Measurements from ENCODE around the gene SLC7A10. TPM values are rescaled to one million over a fixed set of nuclear protein-coding genes. Genes with fewer than 3 reads are reported as not detected.

The SLC7A10 gene
- total RNA-seq, 2 experiments from 2014 or later: not detected

- POLR2A ChIA-PET: interaction anchor here (0.6 kb wide), 1 partner anchor 226 kb away, joined by 7 read pairs; no protein-coding TSS in a partner anchor
- CTCF ChIA-PET: no interaction called here
Observed at GRCh38 chr19:33257828-33258227, 32.2 kb upstream of the SLC7A10 start.

DNA sequence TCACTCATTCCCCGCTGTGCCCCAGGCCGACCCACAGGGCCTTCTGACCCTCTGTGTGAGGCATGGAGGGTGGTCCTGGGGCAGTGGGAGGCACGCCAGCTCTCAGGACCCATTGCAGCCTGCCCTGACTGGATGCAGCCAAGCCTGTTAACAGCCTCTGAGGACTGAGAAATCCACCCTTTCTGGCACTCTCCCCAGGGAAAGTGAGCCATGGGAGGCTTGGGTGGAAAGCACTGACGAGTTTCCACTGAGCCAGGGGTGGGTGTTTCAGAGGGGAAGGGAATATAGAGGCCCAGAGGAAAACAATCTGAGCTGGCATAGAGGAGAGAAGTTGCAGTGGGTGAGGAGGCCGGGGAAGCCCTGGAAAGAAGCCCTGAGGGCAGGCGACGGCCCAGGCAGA, 30.6 kb upstream of the SLC7A10 start:
- POLR2A ChIA-PET: no interaction called here
- CTCF ChIA-PET: no interaction called here

GRCh38 chr19:33255781-33256180, 30.1 kb upstream of the SLC7A10 start:
- ChIA-PET CTCF (interaction anchor here (0.9 to 1.0 kb wide), 2 partner anchors 9 to 56 kb away, joined by 3 read pairs; no protein-coding TSS in a partner anchor), POLR2A (interaction anchor here (0.6 kb wide), 1 partner anchor 78 kb away, joined by 3 read pairs; no protein-coding TSS in a partner anchor)

DNA sequence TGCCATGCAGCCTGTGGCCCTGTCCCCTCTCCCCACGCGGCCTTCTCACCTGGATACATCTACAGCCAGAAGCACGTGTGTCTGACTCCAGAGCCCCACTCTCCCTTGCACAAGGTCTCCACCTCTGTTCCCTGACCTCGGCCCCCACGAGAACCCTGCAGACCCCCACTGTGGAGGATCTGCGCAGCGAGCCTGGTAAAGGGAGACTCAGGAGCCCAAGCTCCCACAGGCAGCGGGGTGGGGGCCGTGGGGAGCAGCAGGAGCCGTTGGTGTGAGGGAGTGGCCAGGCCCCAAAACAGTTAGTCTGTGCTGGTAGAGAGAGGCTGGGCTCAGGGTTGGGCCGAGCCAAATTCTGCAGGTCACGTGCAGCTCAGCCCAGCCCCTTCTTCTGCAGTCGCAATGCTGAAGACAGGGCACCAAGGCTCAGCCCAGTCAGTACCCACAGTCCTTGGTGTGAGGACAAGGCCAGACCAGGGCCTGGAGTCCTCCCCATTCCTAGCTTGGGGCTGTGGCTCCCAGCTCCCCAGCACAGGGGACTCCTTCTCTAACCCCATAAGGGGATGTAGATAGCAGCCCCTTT, 28.7 kb upstream of the SLC7A10 start:
- POLR2A ChIA-PET: no interaction called here
- CTCF ChIA-PET: interaction anchor here (1.5 kb wide), 1 partner anchor 152 kb away, joined by 5 read pairs; no protein-coding TSS in a partner anchor

DNA sequence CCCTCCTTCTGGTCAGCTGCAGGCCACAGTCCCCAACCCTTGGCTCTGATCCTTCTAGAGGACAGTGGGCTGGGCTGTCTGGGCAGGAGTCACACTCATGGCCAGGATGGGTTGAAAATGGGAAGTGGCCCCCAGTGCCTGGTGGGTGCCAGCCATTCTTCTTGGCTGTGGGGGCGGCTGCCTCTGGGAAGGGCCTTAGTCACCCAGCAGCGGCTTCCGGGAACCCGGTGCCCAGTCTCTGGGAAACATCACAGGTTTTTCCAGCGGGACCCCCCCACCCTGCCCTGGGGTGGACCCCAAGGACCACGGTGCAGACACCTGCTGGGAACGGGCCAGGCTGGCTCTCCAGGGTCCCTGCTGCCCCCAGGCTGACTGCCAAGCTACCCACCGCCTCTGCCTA, 27.3 kb upstream of the SLC7A10 start:
- ChIA-PET CTCF (no interaction called here), POLR2A (no interaction called here)

- ChIA-PET CTCF (no interaction called here), POLR2A (no interaction called here)
Observed at GRCh38 chr19:33252418-33252962, 26.8 kb upstream of the SLC7A10 start.

- ChIA-PET POLR2A (no interaction called here), CTCF (no interaction called here)
Observed at GRCh38 chr19:33251526-33252090, 26.0 kb upstream of the SLC7A10 start.

GRCh38 chr19:33251076-33251475, 25.4 kb upstream of the SLC7A10 start:
- ChIA-PET CTCF (no interaction called here), POLR2A (no interaction called here)

- ChIA-PET CTCF (no interaction called here), POLR2A (no interaction called here)
Observed at GRCh38 chr19:33250500-33250899, 24.9 kb upstream of the SLC7A10 start.

DNA sequence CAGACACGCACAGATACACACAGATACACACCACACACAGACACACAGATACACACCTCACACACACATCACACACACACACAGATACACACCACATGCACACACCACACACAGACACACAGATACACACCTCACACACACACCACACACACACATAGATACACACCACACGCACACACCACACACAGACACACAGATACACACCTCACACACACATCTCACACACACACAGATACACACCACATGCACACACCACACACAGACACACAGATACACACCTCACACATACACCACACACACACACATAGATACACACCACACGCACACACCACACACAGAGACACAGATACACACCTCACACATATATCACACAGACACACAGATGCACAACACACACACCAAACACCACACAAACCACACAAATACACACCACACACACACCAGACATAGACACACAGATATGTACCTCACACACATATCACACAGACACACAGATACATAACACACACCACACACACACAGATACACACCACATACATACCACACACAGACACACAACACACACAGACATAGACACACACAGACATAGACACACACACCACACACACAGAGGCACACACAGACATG, 24.2 kb upstream of the SLC7A10 start:
- POLR2A ChIA-PET: no interaction called here
- CTCF ChIA-PET: interaction anchor here (1.0 kb wide), 1 partner anchor 13 kb away, joined by 5 read pairs; no protein-coding TSS in a partner anchor

- ChIA-PET CTCF (interaction anchor here (1.0 kb wide), 1 partner anchor 13 kb away, joined by 5 read pairs; no protein-coding TSS in a partner anchor), POLR2A (no interaction called here)
Observed at GRCh38 chr19:33248954-33249613, 23.4 kb upstream of the SLC7A10 start.

DNA sequence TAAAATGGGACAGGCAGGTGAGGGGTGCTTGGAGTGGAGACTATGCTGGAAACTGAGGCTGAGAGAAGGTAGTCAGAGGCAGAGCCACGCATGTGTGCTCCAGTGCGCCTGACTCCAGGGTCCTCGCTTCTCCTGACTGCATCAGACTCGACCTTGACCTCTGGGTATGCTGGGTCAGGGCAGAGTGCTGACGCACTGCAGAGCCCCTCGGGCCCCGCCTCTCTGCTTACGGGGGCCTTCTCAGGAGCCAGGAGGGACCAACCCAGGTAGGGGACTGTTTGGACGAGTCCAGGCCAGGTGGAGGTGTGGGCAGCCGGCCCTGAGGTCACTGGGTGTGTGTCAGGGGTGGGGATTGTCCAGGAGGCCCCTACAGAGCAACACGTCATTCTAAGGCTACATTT, 22.9 kb upstream of the SLC7A10 start:
- CTCF ChIA-PET: interaction anchor here (1.0 kb wide), 1 partner anchor 12 kb away, joined by 5 read pairs; no protein-coding TSS in a partner anchor
- POLR2A ChIA-PET: no interaction called here

GRCh38 chr19:33248104-33248503, 22.5 kb upstream of the SLC7A10 start:
- ChIA-PET CTCF (no interaction called here), POLR2A (no interaction called here)

GRCh38 chr19:33247441-33247819, 21.8 kb upstream of the SLC7A10 start:
- CTCF ChIA-PET: no interaction called here

GRCh38 chr19:33246709-33247440, 21.2 kb upstream of the SLC7A10 start:
- POLR2A ChIA-PET: no interaction called here

More at GRCh38 chr19:33247441-33247819, 21.8 kb upstream of the SLC7A10 start:
- POLR2A ChIA-PET: no interaction called here

DNA sequence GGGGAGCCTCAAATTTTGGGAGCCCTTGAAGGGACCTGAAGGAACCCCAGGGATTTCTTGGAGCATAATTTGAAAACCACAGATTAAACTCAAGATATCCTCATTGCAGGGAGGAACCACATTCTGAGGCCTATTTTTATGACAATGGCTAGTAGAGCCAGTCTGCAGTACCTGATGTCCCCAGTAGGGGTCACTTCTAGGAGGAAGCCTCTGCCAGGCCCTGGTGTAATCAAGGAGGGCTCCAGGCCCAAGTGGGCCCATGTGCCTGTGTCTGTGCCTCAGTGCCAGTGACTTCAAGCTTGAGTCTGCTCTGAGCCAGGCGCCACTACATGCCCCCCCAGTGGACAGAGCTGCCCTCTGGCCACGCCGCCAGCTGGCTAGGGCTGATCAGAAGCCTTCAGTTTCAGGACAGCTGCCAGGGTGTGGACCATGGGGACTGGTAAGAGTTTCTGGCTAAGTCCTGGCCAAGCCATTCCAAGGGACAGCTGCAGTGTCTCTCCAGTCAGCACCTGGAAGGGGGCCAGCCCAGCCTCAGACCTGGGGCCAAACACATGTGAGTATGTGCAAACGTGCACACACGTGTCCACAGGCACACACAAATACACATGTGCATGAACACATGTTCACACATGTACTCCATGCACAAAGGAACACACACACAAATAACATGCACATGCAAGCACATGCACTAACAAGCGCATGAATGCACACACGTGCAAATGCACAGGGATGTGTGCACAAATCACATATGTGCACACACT, 20.5 kb upstream of the SLC7A10 start:
- ChIA-PET POLR2A (no interaction called here), CTCF (interaction anchor here (1.0 to 1.4 kb wide), 2 partner anchors 9 to 161 kb away, joined by 3 read pairs; no protein-coding TSS in a partner anchor)

More at GRCh38 chr19:33246709-33247440, 21.2 kb upstream of the SLC7A10 start:
- CTCF ChIA-PET: interaction anchor here (1.4 kb wide), 1 partner anchor 10 kb away, joined by 3 read pairs; no protein-coding TSS in a partner anchor

DNA sequence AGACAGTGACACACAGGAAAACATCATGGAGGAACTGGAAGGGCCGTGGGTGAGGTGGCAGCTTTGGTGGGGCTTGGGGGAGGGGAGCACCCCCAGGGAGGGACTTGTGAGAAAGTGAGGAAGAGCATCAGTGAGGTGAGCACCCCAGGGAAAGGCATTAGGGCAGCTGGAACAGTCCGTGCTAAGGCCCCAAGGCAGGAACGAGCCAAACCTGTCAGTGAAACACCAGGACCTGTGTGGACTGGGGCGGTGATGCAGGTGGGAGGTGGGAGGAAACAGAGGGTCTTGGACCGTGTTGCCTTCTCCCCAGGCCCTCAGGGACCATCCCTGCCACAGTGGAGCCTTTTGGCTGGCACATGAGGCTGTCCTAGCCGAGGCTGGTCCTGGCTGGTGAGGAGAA, 17.3 kb upstream of the SLC7A10 start:
- POLR2A ChIA-PET: no interaction called here
- CTCF ChIA-PET: interaction anchor here (3.6 kb wide), 1 partner anchor 163 kb away, joined by 20 read pairs; no protein-coding TSS in a partner anchor

- POLR2A ChIA-PET: no interaction called here
Observed at GRCh38 chr19:33242131-33242530, 16.5 kb upstream of the SLC7A10 start.

More at GRCh38 chr19:33242131-33242530, 16.5 kb upstream of the SLC7A10 start:
- CTCF ChIA-PET: interaction anchor here (0.9 to 3.6 kb wide), 3 partner anchors 39 to 164 kb away, joined by 3 to 20 read pairs (median 3); no protein-coding TSS in a partner anchor
